Osteocyte (in vitro differentiated cells): Measurements from ENCODE around the gene AOX1. TPM values are rescaled to one million over a fixed set of nuclear protein-coding genes. Genes with fewer than 3 reads are reported as not detected.

ENCODE experiments used
- DNase-seq: peaks from one replicate; pipeline ENCODE4 v3.0.0; 2021; ENCODE audit warnings: mixed read lengths; ENCODE audit not compliant: unreplicated experiment; ENCODE audit errors: extremely low spot score
- H3K27ac Mint-ChIP-seq: one replicate; pipeline ENCODE4 v1.8.0; 2021; ENCODE audit warnings: mild to moderate bottlenecking, mixed read lengths; ENCODE audit not compliant: unreplicated experiment
- H3K27me3 Mint-ChIP-seq: one replicate; pipeline ENCODE4 v1.8.0; 2021; ENCODE audit warnings: mixed read lengths; ENCODE audit not compliant: unreplicated experiment
- H3K36me3 Mint-ChIP-seq: one replicate; pipeline ENCODE4 v1.8.0; 2021; ENCODE audit warnings: mixed read lengths; ENCODE audit not compliant: unreplicated experiment
- H3K4me1 Mint-ChIP-seq: one replicate; pipeline ENCODE4 v1.8.0; 2021; ENCODE audit warnings: mixed read lengths; ENCODE audit not compliant: unreplicated experiment
- H3K4me3 Mint-ChIP-seq: one replicate; pipeline ENCODE4 v1.8.0; 2021; ENCODE audit warnings: mild to moderate bottlenecking, moderate library complexity, mixed read lengths; ENCODE audit not compliant: unreplicated experiment
- H3K9me3 Mint-ChIP-seq: one replicate; pipeline ENCODE4 v1.8.0; 2021; ENCODE audit warnings: mixed read lengths; ENCODE audit not compliant: unreplicated experiment
- total RNA-seq: library from RNA; stranded (reverse); gene quantifications from 2 replicates; pipeline ENCODE4 v1.2.1, GENCODE V29; 2021
- TF ChIP-seq, protein P1 (sequence below): fragments of 200-600 bp; sonication (generic); IDR thresholded peaks from 2 replicates; pipeline ENCODE4 v1.5.0; 2021; ENCODE audit warnings: antibody characterized with exemption, mild to moderate bottlenecking, moderate library complexity

The AOX1 gene
- total RNA-seq, 1 donor from 2014 or later: 1.7 TPM

DNA sequence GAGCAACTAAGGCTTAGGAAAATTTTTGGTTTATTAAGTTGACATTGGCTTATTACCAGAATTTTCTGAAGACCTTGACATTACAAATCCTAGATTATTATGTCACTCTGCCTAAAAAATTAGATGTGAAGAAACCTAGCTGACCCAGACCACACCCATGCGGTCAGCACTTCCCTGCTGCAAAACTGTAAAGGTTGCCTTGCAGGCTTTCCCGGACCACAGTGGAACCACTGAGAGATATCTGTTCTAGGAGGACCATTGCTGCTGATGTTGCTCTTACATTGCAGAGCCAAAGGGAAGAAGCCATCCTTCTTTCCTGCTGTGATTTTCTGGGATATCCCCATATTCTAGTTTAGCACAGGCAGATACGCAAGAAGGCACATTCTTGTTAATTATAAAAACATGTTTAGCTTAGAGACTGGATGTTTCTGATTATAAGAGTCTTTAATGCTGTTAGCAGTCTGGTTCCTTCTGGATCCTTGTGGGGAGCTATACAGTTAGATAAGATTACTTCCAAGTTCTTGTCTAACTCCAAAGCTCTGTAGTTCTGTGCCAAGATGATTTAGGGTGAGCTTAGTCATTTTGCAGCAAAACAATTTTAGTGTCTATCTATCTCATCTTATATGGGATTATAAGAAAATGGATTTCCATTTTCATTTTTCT lies 70.2 kb downstream of the AOX1 start:
- no peak for DNase-seq

DNA sequence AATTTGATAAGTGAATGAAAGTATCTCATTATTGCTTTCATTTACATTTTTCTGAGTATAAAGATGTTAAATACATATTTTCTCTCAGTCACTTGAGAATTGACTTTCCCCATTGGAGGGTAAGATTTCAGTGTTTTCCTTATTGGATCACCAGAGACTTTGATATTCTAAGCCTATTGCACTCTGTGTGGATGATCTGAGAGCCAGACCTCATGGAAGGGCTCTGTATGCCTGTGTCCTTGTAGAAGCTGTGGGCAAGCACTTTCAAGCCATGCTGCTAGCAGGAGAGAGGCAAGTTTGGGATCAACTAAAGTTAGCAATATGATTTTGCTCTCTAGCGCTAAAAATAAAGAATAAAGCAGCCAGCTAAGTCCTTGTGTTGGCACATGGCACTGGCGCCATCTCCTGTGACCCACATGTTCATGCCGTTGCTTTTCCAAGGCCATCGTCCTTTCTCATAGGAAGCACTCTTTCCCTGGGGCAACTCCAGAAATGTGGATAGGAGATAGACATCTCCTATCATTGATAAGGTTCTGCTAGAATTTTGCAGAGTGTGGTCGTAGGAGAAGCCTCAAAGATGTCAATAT lies 72.6 kb downstream of the AOX1 start:
- DNase-seq: no peak
- Mint-ChIP-seq H3K4me3 (no peak overlapping the region), H3K27me3 (no peaks in the 10 kb centered on the region), H3K4me1 (peaks cover 4% of the 10 kb centered on the region), H3K36me3 (no peaks in the 10 kb centered on the region), H3K27ac (no peak overlapping the region), H3K9me3 (no peaks in the 10 kb centered on the region)
- TF ChIP-seq, protein P1, sequence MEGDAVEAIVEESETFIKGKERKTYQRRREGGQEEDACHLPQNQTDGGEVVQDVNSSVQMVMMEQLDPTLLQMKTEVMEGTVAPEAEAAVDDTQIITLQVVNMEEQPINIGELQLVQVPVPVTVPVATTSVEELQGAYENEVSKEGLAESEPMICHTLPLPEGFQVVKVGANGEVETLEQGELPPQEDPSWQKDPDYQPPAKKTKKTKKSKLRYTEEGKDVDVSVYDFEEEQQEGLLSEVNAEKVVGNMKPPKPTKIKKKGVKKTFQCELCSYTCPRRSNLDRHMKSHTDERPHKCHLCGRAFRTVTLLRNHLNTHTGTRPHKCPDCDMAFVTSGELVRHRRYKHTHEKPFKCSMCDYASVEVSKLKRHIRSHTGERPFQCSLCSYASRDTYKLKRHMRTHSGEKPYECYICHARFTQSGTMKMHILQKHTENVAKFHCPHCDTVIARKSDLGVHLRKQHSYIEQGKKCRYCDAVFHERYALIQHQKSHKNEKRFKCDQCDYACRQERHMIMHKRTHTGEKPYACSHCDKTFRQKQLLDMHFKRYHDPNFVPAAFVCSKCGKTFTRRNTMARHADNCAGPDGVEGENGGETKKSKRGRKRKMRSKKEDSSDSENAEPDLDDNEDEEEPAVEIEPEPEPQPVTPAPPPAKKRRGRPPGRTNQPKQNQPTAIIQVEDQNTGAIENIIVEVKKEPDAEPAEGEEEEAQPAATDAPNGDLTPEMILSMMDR: no peak

More for the DNA sequence above, 70.2 kb downstream of the AOX1 start:
- Mint-ChIP-seq H3K4me1 (no peaks in the 10 kb centered on the region), H3K36me3 (no peaks in the 10 kb centered on the region), H3K4me3 (no peak overlapping the region), H3K27ac (no peak overlapping the region), H3K9me3 (no peaks in the 10 kb centered on the region), H3K27me3 (no peaks in the 10 kb centered on the region)
- TF ChIP-seq, protein P1: no peak

DNA sequence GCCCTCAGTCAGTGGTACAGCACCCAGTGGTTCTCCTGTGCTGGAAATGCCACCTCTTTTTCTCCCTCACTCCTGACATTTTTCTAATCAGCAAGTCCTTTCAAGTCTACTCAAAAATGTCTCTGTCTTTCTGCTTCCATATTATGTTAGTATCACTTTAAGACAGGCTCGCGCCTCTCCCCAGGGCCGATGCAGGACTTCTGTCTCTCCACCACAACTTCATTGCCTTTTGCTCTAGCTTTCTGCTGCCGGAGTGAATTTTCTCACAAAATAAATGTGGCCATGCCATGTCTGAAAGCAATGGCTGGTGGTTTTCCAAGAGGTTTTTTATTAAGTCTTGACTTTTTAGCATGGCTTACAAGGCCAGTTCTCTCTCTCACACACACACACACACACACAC lies 73.6 kb downstream of the AOX1 start:
- peaks cover 4% of the 10 kb centered on the region for H3K4me1 Mint-ChIP-seq
- TF ChIP-seq, protein P1: no peak
- H3K9me3 Mint-ChIP-seq: no peaks in the 10 kb centered on the region
- no peak overlapping the region for H3K27ac Mint-ChIP-seq
- no peaks in the 10 kb centered on the region for H3K27me3 Mint-ChIP-seq
- DNase-seq: no peak
- no peak overlapping the region for H3K4me3 Mint-ChIP-seq
- H3K36me3 Mint-ChIP-seq: no peaks in the 10 kb centered on the region

DNA sequence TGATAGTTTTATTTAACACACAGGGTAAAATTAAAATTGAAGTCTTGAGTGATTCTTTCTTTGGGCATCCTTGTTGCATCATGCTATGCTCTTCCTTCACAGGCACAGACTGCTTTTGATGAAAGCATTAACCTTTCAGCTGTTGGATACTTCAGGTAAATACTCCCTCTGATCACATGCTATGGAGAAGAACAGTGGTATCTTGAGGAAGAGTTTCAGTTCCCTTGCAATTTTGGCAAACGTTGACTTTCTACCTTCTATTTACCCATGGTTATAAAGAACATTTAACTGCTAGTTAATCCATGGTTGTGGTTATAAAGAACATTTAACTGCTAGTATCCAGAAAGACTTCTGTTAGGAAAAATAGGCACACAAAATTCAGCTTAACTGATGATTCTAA lies 75.7 kb downstream of the AOX1 start:
- H3K27me3 Mint-ChIP-seq: no peaks in the 10 kb centered on the region

DNA sequence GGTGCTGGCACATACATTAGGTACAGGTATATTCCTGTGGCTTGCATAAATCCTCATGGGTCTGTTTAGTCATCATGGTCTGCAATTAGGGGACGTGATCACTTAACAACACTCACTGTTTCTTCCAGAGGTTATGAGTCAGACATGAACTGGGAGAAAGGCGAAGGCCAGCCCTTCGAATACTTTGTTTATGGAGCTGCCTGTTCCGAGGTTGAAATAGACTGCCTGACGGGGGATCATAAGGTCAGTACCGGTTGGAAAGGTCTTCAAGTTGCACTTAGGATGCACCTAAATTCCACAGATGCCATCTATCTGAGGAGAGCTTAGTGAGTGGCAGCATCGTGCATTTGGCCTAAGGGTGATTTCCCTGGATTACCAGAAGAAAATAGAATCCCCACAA lies 76.9 kb downstream of the AOX1 start:
- DNase-seq: no peak
- no peaks in the 10 kb centered on the region for H3K36me3 Mint-ChIP-seq
- no peak overlapping the region for H3K27ac Mint-ChIP-seq
- TF ChIP-seq, protein P1: no peak
- no peak overlapping the region for H3K4me3 Mint-ChIP-seq
- H3K4me1 Mint-ChIP-seq: peaks cover 4% of the 10 kb centered on the region
- no peaks in the 10 kb centered on the region for H3K9me3 Mint-ChIP-seq
- no peaks in the 10 kb centered on the region for H3K27me3 Mint-ChIP-seq

More for the DNA sequence above, 75.7 kb downstream of the AOX1 start:
- TF ChIP-seq, protein P1: no peak
- H3K27ac Mint-ChIP-seq: no peak overlapping the region
- H3K9me3 Mint-ChIP-seq: no peaks in the 10 kb centered on the region
- H3K4me3 Mint-ChIP-seq: no peak overlapping the region
- peaks cover 4% of the 10 kb centered on the region for H3K4me1 Mint-ChIP-seq
- H3K36me3 Mint-ChIP-seq: no peaks in the 10 kb centered on the region
- no peak for DNase-seq
